GM12865 (cell line): ENCODE data around the gene RNLS.

Experiments
- DNase-seq: peaks from one replicate; pipeline ENCODE4 v3.0.0; 2010; ENCODE audit warnings: low read depth
- H3K4me3 ChIP-seq: 2 replicates; pipeline ENCODE4 v1.5.1; 2011; ENCODE audit warnings: mild to moderate bottlenecking, low read depth, low read length, control low read depth
- TF ChIP-seq, protein P1 (sequence below): IDR thresholded peaks from 2 replicates; pipeline ENCODE4 v1.5.1; 2011; ENCODE audit warnings: low read length, control low read depth, low read depth, inconsistent platforms; ENCODE audit not compliant: insufficient read depth; ENCODE audit errors: missing control alignments

Gene RNLS

DNA sequence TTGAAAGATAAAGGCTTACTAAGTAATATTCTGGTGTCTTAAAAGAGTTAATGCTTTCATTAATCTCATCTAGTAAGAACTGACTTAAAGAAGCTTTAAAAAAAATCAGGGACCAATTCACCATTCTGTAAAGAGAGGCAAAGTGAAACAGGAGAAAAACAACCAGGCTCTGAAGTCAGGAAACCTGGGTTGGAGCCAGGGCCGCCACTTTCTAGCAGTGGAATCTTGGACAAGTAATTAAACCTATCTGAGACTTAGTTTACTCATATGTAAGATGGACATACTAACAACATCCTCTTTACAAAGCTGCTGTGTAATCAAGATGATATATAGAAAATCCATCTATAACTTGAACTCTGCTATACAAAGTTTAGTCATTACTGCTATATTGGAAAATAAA, 154.1 kb downstream of the RNLS start:
- TF ChIP-seq, protein P1, sequence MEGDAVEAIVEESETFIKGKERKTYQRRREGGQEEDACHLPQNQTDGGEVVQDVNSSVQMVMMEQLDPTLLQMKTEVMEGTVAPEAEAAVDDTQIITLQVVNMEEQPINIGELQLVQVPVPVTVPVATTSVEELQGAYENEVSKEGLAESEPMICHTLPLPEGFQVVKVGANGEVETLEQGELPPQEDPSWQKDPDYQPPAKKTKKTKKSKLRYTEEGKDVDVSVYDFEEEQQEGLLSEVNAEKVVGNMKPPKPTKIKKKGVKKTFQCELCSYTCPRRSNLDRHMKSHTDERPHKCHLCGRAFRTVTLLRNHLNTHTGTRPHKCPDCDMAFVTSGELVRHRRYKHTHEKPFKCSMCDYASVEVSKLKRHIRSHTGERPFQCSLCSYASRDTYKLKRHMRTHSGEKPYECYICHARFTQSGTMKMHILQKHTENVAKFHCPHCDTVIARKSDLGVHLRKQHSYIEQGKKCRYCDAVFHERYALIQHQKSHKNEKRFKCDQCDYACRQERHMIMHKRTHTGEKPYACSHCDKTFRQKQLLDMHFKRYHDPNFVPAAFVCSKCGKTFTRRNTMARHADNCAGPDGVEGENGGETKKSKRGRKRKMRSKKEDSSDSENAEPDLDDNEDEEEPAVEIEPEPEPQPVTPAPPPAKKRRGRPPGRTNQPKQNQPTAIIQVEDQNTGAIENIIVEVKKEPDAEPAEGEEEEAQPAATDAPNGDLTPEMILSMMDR, result no peak
- H3K4me3 ChIP-seq, result no peak overlapping the region
- no peak for DNase-seq

DNA sequence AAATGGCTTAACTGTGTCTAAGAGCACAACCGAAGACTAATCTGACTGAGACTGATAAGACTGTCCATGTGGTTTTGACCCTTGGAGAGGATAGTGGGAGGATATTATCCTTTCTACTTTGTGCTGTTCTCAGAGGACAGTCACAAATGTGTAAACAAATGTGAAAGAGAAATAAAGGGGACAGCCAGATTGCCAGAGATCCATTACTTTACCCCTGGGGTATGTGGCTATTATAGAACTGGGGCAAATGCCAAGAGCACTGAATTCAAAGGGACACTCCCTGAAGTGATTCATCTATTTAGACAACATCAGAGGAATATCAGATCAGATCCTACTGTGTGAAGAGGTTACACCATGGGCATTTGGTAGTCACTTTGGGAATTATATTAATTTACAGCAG, 154.7 kb downstream of the RNLS start:
- TF ChIP-seq, protein P1, result no peak
- no peak overlapping the region for H3K4me3 ChIP-seq
- DNase-seq, result no peak

DNA sequence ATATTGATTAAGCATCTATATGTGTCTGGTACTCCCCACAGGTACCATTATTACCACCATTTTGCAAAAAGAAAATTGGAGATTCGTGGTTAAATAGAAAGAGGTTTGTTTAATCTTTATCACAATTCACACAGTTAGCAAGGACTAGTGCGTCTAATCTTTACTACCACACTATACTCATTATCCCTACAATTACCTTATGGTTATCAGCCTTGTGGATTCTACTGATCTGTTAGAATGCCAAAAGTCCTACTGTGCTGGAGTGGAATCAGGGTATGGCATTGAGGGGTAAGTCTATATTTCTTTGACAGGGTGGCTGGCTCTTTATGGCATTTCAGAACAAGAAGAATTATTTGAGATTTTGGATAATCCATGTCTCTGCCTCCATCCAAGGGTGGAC, 156.1 kb downstream of the RNLS start:
- TF ChIP-seq, protein P1, result no peak
- no peak overlapping the region for H3K4me3 ChIP-seq
- DNase-seq, result no peak

DNA sequence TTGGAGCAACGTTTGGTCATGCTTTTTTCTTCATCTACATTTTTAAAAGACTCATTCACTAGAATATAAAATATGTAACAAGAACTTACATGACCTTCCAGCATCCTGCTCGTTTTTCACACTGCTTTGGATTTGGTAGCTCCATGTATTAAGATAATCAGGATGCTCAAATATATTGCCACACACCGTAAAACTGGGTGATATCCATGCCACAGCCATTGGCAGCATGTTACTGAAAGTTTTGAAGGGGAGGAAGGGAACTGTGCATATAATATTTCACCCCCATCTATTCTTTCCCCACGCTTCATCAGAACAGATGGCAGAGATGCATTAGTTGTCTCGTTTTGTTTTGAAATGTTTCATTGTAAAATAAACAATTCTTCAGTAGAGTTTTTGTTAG, 158.2 kb downstream of the RNLS start:
- TF ChIP-seq, protein P1, result no peak
- no peak for DNase-seq
- no peak overlapping the region for H3K4me3 ChIP-seq

DNA sequence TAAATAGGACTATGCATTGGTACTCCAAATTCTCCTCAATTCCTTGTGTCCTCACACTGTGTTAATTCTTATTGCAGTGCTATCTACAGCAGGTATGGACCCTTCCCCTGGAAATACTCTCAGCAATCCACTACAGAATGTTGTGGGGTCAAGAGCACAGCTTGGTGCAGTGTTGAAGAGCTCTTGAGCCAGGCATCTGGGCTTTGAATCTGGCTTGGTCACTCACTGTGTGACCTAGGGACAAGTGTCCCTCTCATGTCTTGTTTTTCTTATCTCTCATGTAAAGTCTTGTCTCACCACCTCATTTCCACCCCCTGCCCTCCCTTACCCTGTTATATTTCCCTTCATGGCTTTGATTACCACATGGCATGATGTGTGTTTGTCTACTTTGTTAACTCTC, 159.4 kb downstream of the RNLS start:
- TF ChIP-seq, protein P1, result no peak
- H3K4me3 ChIP-seq, result no peak overlapping the region
- no peak for DNase-seq

DNA sequence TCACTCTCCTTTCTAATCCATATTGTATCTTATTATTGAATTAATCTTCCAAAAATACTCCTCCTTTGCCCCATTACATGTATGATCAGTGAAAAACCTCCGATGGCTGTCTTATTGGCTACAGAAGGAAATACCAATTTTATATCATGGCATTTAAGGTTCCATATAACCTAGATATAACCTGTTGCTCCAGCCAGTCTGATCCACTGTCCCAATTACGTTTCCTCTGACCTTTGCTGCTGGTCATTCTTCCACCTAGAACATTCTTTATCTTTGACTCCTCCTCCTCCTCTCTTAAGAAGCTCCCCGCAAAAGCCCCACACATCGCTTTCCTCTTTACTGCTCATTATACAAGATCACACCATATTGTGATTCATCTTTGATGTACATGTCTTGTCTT, 161.5 kb downstream of the RNLS start:
- no peak overlapping the region for H3K4me3 ChIP-seq
- TF ChIP-seq, protein P1, result no peak
- no peak for DNase-seq

DNA sequence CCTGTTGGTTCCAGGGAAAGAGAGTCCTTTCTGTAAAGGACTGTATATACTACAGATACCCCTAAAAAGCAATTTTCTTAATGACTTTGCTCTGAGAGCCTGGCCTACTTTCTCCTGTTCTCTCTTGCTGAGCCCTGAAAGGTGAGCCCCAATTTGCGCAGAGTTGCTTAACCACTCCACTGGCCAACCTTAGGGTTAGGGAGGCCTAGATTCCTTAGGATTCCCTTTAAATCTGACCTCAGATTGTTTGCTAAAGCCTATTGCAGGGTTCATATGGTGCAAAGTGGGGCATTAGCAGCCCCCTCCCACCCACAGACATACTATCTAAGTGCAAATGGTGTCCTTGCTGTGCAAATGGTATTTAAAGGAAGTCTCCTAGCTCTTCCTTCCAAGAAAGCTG, 164.2 kb downstream of the RNLS start:
- no peak overlapping the region for H3K4me3 ChIP-seq
- DNase-seq, result no peak
- TF ChIP-seq, protein P1, result no peak
